PC-3 (cell line): Measurements from ENCODE around the gene SLC7A6. TPM values are rescaled to one million over a fixed set of nuclear protein-coding genes. Genes with fewer than 3 reads are reported as not detected.

ENCODE experiments used
- ATAC-seq: fragments of 200-7000 bp; cut with Tn5 transposase; 2 replicates; pipeline ENCODE4 v1.9.1; 2020; ENCODE audit warnings: mild to moderate bottlenecking, moderate library complexity
- BruUV-seq: library from RNA; stranded (reverse); fragments of 400-500 nt; replicated peaks from 2 replicates; lab custom pipeline; 2021; lab: Mats Ljungman, UMichigan
- CTCF ChIA-PET: fragments of 300-600 bp; sonication (Branson Sonifier 250); formaldehyde crosslinking; loops from one replicate; lab custom pipeline; 2022; ENCODE audit warnings: antibody characterized with exemption; lab: Charles Lee
- POLR2A ChIA-PET: fragments of 300-600 bp; sonication (Branson Sonifier 250); formaldehyde crosslinking; loops from one replicate; lab custom pipeline; 2022; ENCODE audit warnings: antibody characterized with exemption; ENCODE audit not compliant: unreplicated experiment; lab: Charles Lee
- DNase-seq: peaks from one replicate; pipeline ENCODE4 v3.0.0-alpha.2; 2015
- H2AFZ ChIP-seq: fragments of 300-600 bp; sonication (generic); 2 replicates; pipeline ENCODE4 v1.6.0; 2016; ENCODE audit warnings: antibody characterized with exemption, low read length
- H3F3A ChIP-seq: fragments of 300-600 bp; sonication (generic); one replicate; pipeline ENCODE4 v1.6.0; 2017; ENCODE audit warnings: antibody characterized with exemption, low read length, control low read depth, mild to moderate bottlenecking; ENCODE audit not compliant: unreplicated experiment
- H3K27ac ChIP-seq: fragments of 300-600 bp; sonication (generic); 2 replicates; pipeline ENCODE4 v1.5.1; 2016; ENCODE audit warnings: mild to moderate bottlenecking, low read length
- H3K27me3 ChIP-seq: fragments of 300-600 bp; sonication (generic); 2 replicates; pipeline ENCODE4 v1.6.1; 2016; ENCODE audit warnings: low read length, mixed read lengths
- H3K36me3 ChIP-seq: fragments of 300-600 bp; sonication (generic); 2 replicates; pipeline ENCODE4 v1.6.1; 2016; ENCODE audit warnings: low read depth, mixed run types, low read length, mixed read lengths
- H3K4me1 ChIP-seq: fragments of 300-600 bp; sonication (generic); 2 replicates; pipeline ENCODE4 v1.5.1; 2016; ENCODE audit warnings: low read length; ENCODE audit not compliant: insufficient read depth
- H3K4me2 ChIP-seq: fragments of 300-600 bp; sonication (generic); 2 replicates; pipeline ENCODE4 v1.6.0; 2016; ENCODE audit warnings: low read length
- H3K4me3 ChIP-seq: fragments of 300-600 bp; sonication (generic); 2 replicates; pipeline ENCODE4 v1.5.1; 2016; ENCODE audit warnings: mild to moderate bottlenecking, low read length, mixed read lengths
- H3K79me2 ChIP-seq: fragments of 300-600 bp; sonication (generic); 2 replicates; pipeline ENCODE4 v1.6.1; 2017; ENCODE audit warnings: low read length, mixed read lengths
- H3K9ac ChIP-seq: fragments of 300-600 bp; sonication (generic); 2 replicates; pipeline ENCODE4 v1.6.0; 2016; ENCODE audit warnings: mild to moderate bottlenecking, low read length
- H3K9me2 ChIP-seq: fragments of 300-600 bp; sonication (generic); replicated peaks from 2 replicates; pipeline ENCODE4 v1.6.1; 2016; ENCODE audit warnings: mixed run types, low read length, mixed read lengths
- H3K9me3 ChIP-seq: fragments of 300-600 bp; sonication (generic); 2 replicates; pipeline ENCODE4 v1.6.1; 2016; ENCODE audit warnings: low read length, mixed read lengths
- H4K20me1 ChIP-seq: fragments of 300-600 bp; sonication (generic); 2 replicates; pipeline ENCODE4 v1.6.1; 2016; ENCODE audit warnings: low read length, mixed read lengths
- EZH2 ChIP-seq: fragments of 300-600 bp; sonication (generic); IDR thresholded peaks from one replicate; pipeline ENCODE4 v1.6.1; 2017; ENCODE audit warnings: antibody characterized with exemption, mild to moderate bottlenecking, low read length; ENCODE audit not compliant: unreplicated experiment
- EZH2phosphoT487 ChIP-seq: fragments of 300-600 bp; sonication (generic); IDR thresholded peaks from 2 replicates; pipeline ENCODE4 v1.6.1; 2018; ENCODE audit warnings: mild to moderate bottlenecking, antibody characterized with exemption, low read length, borderline replicate concordance
- intact Hi-C: fragments of 100-400 bp; cut with micrococcal nuclease; formaldehyde crosslinking; loops from 2 replicates; pipeline ENCODE4 v1.9.0; 2023
- total RNA-seq: library from RNA; depleted of rRNA; stranded (reverse); fragments of >200 nt; gene quantifications from 2 replicates; pipeline ENCODE4 v1.2.3, GENCODE V29; 2014
- TF ChIP-seq, protein P1 (sequence below): fragments of 300-600 bp; sonication (generic); conservative IDR thresholded peaks from 2 replicates; pipeline ENCODE4 v1.5.1; 2017; ENCODE audit warnings: antibody characterized with exemption, low read depth, mild to moderate bottlenecking, low read length

SLC7A6 gene
- total RNA-seq, 1 experiment from 2014 or later, result 24.7 TPM

DNA sequence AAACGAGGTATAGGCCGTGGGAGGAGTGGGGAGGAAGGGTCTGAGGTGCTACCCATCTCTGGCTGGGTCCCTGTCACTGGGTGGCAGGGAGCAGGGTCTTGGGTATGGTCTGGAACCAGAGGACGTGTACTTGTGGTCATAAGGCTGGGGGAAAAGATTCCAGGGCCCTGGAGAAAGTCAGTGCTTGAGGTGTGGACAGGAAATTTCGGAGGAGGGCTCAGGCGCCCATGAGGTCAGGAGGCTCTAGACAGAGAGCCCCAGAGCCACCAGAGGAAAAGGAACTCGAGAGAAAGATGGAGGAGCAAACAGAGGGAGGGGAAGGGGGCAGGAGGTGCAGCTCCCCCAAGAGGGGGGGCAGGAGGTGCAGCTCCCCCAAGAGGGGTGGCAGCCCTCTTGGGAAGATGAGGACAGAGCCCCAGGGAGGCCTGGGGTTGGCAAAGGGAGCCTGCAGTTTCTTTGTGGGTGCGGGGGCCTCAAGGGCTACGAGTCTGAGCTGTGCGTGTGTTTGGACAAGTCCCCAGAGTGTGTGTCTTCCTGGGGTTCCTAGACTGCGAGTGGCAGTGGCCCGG is 683 bp upstream of the SLC7A6 start:
- Histone ChIP-seq H3K36me3 (no peaks in the 10 kb centered on the region; the same call in 1 of the 2 replicates), H3K9ac (peak overlapping the region; percentile 86), H3K27me3 (no peaks in the 10 kb centered on the region), H3K27ac (peak overlapping the region; percentile 63), H3K4me3 (peak overlapping the region; percentile 92), H3K9me2 (no peaks in the 10 kb centered on the region), H4K20me1 (no peaks in the 10 kb centered on the region), H3K79me2 (peaks cover 42% of the 10 kb centered on the region), H2AFZ (peak overlapping the region; percentile 84), H3K4me1 (peaks cover 14% of the 10 kb centered on the region; the same call in 1 of the 2 replicates), H3K4me2 (peak overlapping the region; percentile 87), H3K9me3 (no peaks in the 10 kb centered on the region), H3F3A (no peaks in the 10 kb centered on the region)
- DNase-seq, result no peak
- no peak for ATAC-seq
- intact Hi-C loops, result no loop called here
- BruUV-seq, result no TSS peak
- TF ChIP-seq, protein P1, sequence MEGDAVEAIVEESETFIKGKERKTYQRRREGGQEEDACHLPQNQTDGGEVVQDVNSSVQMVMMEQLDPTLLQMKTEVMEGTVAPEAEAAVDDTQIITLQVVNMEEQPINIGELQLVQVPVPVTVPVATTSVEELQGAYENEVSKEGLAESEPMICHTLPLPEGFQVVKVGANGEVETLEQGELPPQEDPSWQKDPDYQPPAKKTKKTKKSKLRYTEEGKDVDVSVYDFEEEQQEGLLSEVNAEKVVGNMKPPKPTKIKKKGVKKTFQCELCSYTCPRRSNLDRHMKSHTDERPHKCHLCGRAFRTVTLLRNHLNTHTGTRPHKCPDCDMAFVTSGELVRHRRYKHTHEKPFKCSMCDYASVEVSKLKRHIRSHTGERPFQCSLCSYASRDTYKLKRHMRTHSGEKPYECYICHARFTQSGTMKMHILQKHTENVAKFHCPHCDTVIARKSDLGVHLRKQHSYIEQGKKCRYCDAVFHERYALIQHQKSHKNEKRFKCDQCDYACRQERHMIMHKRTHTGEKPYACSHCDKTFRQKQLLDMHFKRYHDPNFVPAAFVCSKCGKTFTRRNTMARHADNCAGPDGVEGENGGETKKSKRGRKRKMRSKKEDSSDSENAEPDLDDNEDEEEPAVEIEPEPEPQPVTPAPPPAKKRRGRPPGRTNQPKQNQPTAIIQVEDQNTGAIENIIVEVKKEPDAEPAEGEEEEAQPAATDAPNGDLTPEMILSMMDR, result no peak
- TF ChIP-seq EZH2phosphoT487 (no peak), EZH2 (no peak)
- POLR2A ChIA-PET, result interaction anchor here (0.6 to 1.9 kb wide), 5 partner anchors 21 to 1638 kb away, joined by 4 to 10 read pairs (median 4); partner anchors contain the start of genes PRMT7 and SLC7A6OS
- CTCF ChIA-PET, result interaction anchor here (0.8 to 1.4 kb wide), 5 partner anchors 24 to 61 kb away, joined by 3 to 7 read pairs (median 4); partner anchors contain the start of genes PRMT7 and SLC7A6OS

GRCh38 chr16:68265078-68265920 is 973 bp downstream of the SLC7A6 start:
- TSS peak; percentile 92 for BruUV-seq
- Histone ChIP-seq H3K27ac (peak overlapping the region; percentile 63), H3K36me3 (no peaks in the 10 kb centered on the region; the same call in 1 of the 2 replicates), H3F3A (no peaks in the 10 kb centered on the region), H2AFZ (peak overlapping the region; percentile 76), H3K4me2 (peak overlapping the region; percentile 87), H3K9me3 (no peaks in the 10 kb centered on the region), H4K20me1 (no peaks in the 10 kb centered on the region), H3K4me3 (peak overlapping the region; percentile 92), H3K79me2 (peaks cover 58% of the 10 kb centered on the region), H3K9ac (peak overlapping the region; percentile 86), H3K4me1 (peaks cover 14% of the 10 kb centered on the region; the same call in 1 of the 2 replicates), H3K27me3 (no peaks in the 10 kb centered on the region), H3K9me2 (no peaks in the 10 kb centered on the region)
- peak; percentile 59 for ATAC-seq
- ChIA-PET POLR2A (no interaction called here), CTCF (no interaction called here)
- intact Hi-C loops, result no loop called here
- no peak for TF ChIP-seq EZH2phosphoT487
- TF ChIP-seq EZH2, result no peak
- TF ChIP-seq, protein P1, result no peak
- DNase-seq, result peak; percentile 80
